Measurements from ENCODE around the gene SMIM9. TPM values are rescaled to one million over a fixed set of nuclear protein-coding genes. Genes with fewer than 3 reads are reported as not detected.

SMIM9 gene
- total RNA-seq, 3 donors from 2014 or later = not detected

DNA sequence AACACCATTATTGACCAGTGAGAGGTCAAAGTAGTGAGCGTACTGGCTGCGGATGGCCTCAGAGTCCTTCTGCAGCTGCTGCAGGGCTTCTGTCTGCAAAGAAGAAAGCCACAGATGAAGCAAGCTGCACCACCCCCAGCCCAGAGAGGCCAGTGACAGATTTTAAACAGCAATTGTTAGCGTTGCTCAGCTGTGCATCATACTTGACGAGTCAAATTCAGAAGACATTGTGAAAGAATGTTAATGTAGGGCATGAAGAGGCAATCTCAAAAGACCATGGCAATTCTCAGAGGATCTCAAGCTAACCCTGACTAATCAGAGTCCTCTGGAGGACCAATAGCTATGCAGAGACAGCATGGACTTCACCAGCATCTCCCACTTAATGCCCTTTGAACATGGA lies 55.2 kb downstream of the SMIM9 start:
- Mint-ChIP-seq H3K9me3 (no peaks in the 10 kb centered on the region), H3K4me3 (no peak overlapping the region), H3K4me1 (ENCODE audit: low read depth) (peaks cover 20% of the 10 kb centered on the region), H3K27me3 (ENCODE audit: low read depth) (no peaks in the 10 kb centered on the region), H3K36me3 (ENCODE audit: insufficient read depth) (peaks cover 21% of the 10 kb centered on the region)
- no peak for ATAC-seq
- no peak for DNase-seq

DNA sequence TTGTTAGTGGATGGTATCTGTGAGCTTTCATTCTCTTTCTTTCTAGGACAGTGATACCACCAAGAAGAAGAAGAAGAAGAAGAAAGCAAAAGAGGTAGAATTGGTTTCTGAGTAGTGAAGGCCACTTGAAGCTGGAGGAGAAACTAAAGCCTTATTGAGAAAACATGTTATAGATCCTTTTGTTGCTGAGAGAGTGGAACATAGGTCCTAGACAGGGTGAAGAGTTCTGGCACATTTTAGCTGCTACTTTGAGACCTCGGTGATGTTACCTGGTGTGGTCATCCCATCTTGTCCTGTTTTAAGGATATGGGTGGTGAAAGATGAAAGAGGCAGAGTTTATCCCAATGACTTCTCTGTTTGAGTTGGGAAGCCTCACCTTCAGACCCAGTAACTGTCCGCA lies 57.7 kb downstream of the SMIM9 start:
- Mint-ChIP-seq H3K4me1 (ENCODE audit: low read depth) (peaks cover 15% of the 10 kb centered on the region), H3K9me3 (no peaks in the 10 kb centered on the region), H3K27me3 (ENCODE audit: low read depth) (no peaks in the 10 kb centered on the region), H3K4me3 (no peak overlapping the region), H3K36me3 (ENCODE audit: insufficient read depth) (peaks cover 29% of the 10 kb centered on the region)
- no peak for ATAC-seq
- DNase-seq = no peak

DNA sequence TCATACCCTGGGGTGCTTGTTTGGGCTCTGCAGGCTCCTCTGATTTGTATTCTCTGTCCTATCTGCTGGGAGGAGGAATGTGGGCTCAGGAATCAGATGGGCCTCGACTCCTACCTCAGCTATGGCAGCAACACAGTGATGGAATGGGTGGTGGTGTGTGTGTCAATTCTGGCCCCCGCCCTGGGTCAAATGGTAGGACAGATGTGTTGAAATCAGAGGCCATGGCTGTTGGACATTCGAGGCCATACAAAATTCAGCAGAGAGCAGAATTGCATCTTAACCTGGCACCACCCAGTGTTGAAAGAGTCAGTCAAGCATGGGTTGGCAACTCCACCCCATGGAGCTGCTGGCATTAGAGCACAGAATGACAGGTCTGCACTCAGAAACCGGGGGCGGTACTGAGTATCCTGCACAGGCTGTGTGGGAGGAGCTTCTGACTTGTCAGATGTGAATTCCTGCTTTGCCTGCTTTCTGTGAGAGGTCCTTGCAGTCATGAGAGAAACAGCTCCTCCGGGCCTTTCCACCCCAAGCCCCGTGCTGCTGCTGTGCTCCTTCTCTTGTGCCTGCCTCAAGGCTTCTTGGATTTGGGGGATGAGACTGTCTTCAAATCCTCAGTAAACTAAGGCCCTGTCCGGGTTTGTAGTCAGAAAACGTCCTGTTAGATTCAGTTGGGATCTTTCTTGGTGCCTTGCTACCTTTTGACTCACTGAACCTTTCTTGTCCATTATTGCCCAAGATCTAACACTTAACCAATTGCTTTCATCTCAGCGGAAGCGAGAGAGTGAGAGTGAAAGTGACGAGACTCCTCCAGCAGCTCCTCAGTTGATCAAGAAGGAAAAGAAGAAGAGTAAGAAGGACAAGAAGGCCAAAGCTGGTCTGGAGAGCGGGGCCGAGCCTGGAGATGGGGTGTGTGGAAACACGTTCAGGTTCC lies 58.8 kb downstream of the SMIM9 start:
- DNase-seq (peak; percentile 28), ATAC-seq (peak; percentile 55 to 62)
- no peak overlapping the region for H3K4me3 Mint-ChIP-seq
- H3K9me3 Mint-ChIP-seq = no peaks in the 10 kb centered on the region
- peaks cover 15% of the 10 kb centered on the region for H3K4me1 Mint-ChIP-seq (ENCODE audit: low read depth)
- H3K36me3 Mint-ChIP-seq (ENCODE audit: insufficient read depth) = peaks cover 34% of the 10 kb centered on the region
- H3K27me3 Mint-ChIP-seq (ENCODE audit: low read depth) = no peaks in the 10 kb centered on the region

DNA sequence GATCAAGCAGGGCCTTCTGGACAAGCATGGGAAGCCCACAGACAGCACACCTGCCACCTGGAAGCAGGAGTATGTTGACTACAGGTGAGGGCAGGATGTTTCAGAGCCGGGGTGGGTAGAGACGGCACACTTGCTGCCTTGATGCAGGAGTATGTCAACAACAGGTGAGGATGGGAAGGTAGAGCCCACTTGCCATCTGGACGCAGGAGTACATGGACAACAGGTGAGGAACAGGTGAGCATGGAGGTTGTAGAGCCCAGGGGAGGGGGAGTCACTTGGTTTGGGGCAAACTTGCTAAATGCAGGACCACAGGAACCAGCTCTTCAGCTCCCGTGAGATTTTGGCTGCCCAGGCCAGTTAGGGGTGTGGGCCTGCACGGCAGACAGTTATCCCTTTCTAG lies 59.8 kb downstream of the SMIM9 start:
- peaks cover 36% of the 10 kb centered on the region for H3K36me3 Mint-ChIP-seq (ENCODE audit: insufficient read depth)
- H3K27me3 Mint-ChIP-seq (ENCODE audit: low read depth) = no peaks in the 10 kb centered on the region
- H3K9me3 Mint-ChIP-seq = no peaks in the 10 kb centered on the region
- no peak for ATAC-seq
- no peak for DNase-seq
- no peak overlapping the region for H3K4me3 Mint-ChIP-seq
- H3K4me1 Mint-ChIP-seq (ENCODE audit: low read depth) = peaks cover 15% of the 10 kb centered on the region

Other genes starting within 250 kb of the SMIM9 start
- gene CTAG1A, start 249.5 kb downstream of the SMIM9 start, total RNA-seq = not detected
- not detected for gene CTAG1B, start 215.4 kb downstream of the SMIM9 start, total RNA-seq
- gene CTAG2, start 181.1 kb downstream of the SMIM9 start, total RNA-seq = 1 to 10 TPM in 1 of 3 donors, not detected in 2; 6.1 TPM
- gene GAB3, start 83.6 kb downstream of the SMIM9 start, total RNA-seq = 1 to 10 TPM; 1.5 to 2.5 (median 2.0) TPM
- 100 to 1,000 TPM; 269 to 289 (median 286) TPM for gene DKC1, start 71.8 kb downstream of the SMIM9 start, total RNA-seq
- 1 to 10 TPM; 8.0 to 8.8 (median 8.0) TPM for gene MPP1, start 29.2 kb downstream of the SMIM9 start, total RNA-seq
- gene F8A1, start 51.7 kb upstream of the SMIM9 start, total RNA-seq = 10 to 100 TPM; 44.3 to 64.1 (median 54.8) TPM
- 1 to 10 TPM; 1.3 to 2.4 (median 1.5) TPM for gene F8, start 188.1 kb upstream of the SMIM9 start, total RNA-seq
- 100 to 1,000 TPM; 114 to 124 (median 116) TPM for gene FUNDC2, start 192.2 kb upstream of the SMIM9 start, total RNA-seq
- 1 to 10 TPM; 1.1 to 2.7 (median 1.6) TPM for gene CMC4, start 236.5 kb upstream of the SMIM9 start, total RNA-seq
- 1 to 10 TPM; 3.4 to 5.5 (median 5.1) TPM for gene MTCP1, start 236.5 kb upstream of the SMIM9 start, total RNA-seq
- gene BRCC3, start 236.8 kb upstream of the SMIM9 start, total RNA-seq = 10 to 100 TPM; 21.7 to 25.6 (median 23.1) TPM

Data from activated T-cell treated with anti-CD3 and anti-CD28 coated beads, Interleukin-2, amount 50 U/mL, for 4 hours (primary cell).